Astrocyte of the spinal cord (primary cell): ENCODE measurements around the gene TAOK1.
"Not testable (repeated sequence)": the region's sequence is repeated elsewhere in the genome, so short reads cannot be mapped to it uniquely, and the experiment has no call there.

Experiments used
- DNase-seq: peaks from one replicate; pipeline ENCODE4 v3.0.0; 2011; ENCODE audit warnings: low read depth, low spot score
- H3K4me3 ChIP-seq: 2 replicates; pipeline ENCODE4 v1.5.1; 2011; ENCODE audit warnings: low read depth, mild to moderate bottlenecking, low read length, moderate library complexity
- in situ Hi-C: cut with HindIII; loops from 2 replicates; pipeline ENCODE4 v1.10.0; 2017; ENCODE audit warnings: low sequenced_read_pairs
- TF ChIP-seq, protein P1 (sequence below): IDR thresholded peaks from 2 replicates; pipeline ENCODE4 v1.5.1; 2012; ENCODE audit warnings: low read depth, mild to moderate bottlenecking, low read length, inconsistent platforms

The TAOK1 gene

DNA sequence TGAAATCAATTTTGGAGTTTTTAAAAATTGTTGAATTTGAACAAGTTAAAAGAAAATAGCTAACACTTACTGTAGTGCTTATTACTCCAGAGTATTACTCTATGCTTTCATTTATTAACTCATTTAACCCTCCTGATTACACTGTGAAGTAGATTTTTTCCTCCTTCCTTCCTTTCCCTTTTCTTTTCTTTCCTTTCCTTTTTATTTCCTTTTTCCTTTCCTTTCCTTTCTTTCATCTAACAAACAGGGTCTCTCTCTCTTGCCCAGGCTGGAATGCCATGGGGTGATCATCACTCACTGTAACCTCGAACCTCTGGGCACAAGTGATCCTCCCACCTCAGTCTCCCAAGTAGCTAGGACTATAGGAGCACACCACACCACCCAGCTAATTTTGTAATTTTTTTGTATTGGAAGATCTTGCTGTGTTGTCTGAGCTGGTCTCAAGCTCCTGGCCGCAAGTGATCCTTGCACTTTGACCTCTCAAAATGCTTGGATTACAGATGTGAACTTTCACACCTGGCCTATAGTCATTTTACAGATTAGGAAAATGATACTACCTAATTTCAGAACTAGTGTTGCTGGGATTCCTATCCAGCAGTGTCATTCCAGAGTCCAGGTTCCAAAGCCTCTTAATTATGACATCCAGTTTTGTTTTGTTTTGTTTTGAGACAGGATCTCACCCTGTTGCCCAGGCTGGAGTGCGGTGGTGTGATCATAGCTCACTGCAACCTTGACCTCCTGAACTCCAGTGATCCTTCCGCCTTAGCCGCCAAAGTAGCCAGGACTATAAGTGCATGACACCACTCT lies 59.9 kb downstream of the TAOK1 start:
- in situ Hi-C loops, result no loop called here
- no peak overlapping the region for H3K4me3 ChIP-seq
- DNase-seq, result no peak
- TF ChIP-seq, protein P1, sequence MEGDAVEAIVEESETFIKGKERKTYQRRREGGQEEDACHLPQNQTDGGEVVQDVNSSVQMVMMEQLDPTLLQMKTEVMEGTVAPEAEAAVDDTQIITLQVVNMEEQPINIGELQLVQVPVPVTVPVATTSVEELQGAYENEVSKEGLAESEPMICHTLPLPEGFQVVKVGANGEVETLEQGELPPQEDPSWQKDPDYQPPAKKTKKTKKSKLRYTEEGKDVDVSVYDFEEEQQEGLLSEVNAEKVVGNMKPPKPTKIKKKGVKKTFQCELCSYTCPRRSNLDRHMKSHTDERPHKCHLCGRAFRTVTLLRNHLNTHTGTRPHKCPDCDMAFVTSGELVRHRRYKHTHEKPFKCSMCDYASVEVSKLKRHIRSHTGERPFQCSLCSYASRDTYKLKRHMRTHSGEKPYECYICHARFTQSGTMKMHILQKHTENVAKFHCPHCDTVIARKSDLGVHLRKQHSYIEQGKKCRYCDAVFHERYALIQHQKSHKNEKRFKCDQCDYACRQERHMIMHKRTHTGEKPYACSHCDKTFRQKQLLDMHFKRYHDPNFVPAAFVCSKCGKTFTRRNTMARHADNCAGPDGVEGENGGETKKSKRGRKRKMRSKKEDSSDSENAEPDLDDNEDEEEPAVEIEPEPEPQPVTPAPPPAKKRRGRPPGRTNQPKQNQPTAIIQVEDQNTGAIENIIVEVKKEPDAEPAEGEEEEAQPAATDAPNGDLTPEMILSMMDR, result no peak

DNA sequence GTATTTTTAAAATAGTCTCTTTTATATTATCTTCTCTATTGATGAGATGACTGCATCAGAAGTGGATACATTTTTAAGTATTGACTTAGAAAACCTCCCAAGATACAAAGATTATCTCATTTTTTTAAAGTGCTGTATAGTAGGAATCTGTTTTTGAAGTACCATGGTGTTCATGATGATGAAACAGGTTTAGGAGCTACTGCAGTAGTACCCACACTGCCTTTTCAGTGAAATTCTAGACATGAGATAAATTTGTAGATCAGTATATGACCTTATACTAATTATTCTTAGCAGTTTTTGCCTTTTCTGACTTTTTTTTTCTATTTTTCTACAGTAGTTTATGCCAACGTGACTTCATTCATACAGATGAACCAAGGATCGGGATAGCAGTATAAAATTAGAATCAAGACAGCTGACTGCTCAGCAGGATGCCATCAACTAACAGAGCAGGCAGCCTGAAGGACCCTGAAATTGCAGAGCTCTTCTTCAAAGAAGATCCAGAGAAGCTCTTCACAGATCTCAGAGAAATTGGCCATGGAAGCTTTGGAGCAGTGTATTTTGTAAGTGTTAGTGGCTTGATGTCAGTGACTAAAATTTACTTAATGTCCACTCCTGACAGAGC lies 61.1 kb downstream of the TAOK1 start:
- in situ Hi-C loops, result no loop called here
- TF ChIP-seq, protein P1, result no peak
- no peak overlapping the region for H3K4me3 ChIP-seq
- DNase-seq, result no peak

GRCh38 chr17:29458066-29458465 lies 67.9 kb downstream of the TAOK1 start:
- H3K4me3 ChIP-seq, result no peak overlapping the region
- TF ChIP-seq, protein P1, result no peak
- DNase-seq, result no peak
- in situ Hi-C loops, result no loop called here

DNA sequence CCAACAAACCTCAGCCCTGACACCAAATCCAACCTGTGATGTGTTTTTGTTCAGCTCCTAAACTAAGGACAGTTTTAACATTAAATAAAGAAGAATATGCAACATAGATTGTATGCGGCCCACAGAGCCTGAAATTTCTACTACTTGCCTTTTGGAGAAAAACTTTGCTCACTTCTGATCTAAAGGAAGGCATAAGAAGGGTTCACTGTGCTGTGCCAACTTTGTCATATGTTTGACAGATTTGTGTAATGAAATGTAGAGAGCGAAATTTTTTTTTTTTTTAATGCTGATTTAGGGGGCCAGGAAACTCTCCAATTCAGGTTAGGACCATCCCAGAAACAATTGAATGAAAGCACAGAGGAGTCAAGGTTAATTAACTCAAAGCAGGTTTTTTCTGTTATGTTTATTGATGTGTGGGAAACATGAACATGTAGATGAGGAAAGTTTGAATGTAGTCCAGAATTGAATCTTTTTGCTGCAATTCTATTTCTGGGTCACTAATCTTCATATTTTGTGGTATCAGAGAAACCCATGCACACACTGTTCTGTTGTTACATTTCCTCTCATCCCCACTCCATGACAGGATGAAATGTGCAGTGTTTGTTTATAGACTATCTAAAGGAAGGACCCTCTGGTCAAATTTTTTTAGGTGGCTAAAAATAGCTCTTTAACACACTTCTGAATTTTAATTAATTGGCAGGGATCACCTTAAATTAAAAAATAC lies 71.5 kb downstream of the TAOK1 start:
- H3K4me3 ChIP-seq, result no peak overlapping the region
- DNase-seq, result no peak
- TF ChIP-seq, protein P1, result no peak
- in situ Hi-C loops, result no loop called here

DNA sequence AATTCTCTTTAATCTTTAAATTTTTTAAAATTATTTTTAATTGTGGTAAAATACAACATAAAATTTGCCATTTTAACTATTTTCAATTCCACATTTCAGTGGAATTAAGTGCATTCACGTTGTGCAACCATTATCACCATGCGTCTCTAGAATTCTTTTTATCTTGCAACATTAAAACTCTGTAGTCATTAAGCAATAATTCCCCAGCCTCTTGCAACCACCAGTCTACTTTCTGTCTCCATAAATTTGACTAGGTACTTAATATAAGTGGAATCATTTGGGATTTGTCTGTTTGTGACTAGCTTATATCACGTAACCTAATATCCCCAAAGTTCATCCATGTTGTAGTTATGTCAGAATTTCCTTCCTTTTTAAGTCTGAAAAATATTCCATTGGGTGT lies 79.1 kb downstream of the TAOK1 start:
- H3K4me3 ChIP-seq, result no peak overlapping the region
- TF ChIP-seq, protein P1, result no peak
- in situ Hi-C loops, result no loop called here
- no peak for DNase-seq

GRCh38 chr17:29473437-29473836 lies 83.3 kb downstream of the TAOK1 start:
- DNase-seq, H3K4me3 ChIP-seq, in situ Hi-C loops: not testable (repeated sequence)

- TF ChIP-seq, protein P1, result no peak
- no peak overlapping the region for H3K4me3 ChIP-seq
- no peak for DNase-seq
- in situ Hi-C loops, result no loop called here
Measured at GRCh38 chr17:29474297-29474696, 84.1 kb downstream of the TAOK1 start.
